ENCODE results near the gene PTGER1. TPM values are rescaled to one million over a fixed set of nuclear protein-coding genes. Genes with fewer than 3 reads are reported as not detected.

Gene PTGER1
- total and polyA plus RNA-seq, 9 of the 15 experiments (the other 6 are each of a cell fraction or from before 2014, with no cell fraction given), result 0.06 to 0.36 (median 0.31) TPM; not detected in 5

DNA sequence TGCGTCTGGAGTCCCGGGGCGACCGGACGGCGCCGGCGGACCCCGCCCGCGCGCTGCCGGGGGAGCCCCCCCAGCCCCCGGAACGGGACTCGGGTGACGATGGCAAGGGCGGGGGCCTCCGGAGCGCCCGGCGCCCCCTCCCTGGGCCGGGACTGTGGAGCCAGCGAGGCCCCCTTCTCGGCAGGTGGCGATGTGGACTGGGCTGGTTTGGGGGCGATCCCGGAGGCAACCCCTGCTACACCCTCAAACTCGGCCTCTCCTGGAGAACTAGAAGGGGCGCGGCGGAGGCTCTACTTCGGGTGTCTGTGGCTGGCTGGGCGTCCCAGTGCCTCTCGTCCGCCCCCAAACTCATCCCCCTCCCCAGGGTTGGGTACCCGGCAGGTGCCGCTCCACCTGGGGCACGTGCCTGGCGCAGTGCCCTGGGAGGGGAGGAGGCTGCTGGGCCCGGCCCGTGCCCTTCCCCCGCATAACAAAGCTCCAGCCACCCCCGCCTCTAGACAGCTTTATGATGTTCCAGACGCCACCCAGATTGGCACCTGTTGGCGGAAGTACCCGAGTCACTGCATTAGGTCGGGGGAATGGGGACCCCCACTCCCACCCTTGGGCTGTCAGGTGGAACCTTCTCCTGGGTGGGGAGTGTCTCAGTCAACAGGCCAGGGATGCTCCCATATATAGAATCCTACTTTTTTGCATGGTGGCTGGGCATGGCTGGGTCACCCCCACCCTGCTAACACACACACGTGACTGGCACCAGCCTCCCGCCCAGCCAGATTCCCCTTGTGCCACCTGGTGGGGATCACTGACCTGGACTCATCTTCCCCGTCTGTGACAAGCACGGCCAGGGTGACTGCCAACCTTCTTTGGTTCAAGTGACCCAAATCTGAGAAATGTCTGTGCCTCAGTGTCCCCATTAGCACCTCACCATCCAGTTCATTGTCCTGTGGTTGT lies 41.3 kb downstream of the PTGER1 start (continued):
- TF ChIP-seq, protein P1, sequence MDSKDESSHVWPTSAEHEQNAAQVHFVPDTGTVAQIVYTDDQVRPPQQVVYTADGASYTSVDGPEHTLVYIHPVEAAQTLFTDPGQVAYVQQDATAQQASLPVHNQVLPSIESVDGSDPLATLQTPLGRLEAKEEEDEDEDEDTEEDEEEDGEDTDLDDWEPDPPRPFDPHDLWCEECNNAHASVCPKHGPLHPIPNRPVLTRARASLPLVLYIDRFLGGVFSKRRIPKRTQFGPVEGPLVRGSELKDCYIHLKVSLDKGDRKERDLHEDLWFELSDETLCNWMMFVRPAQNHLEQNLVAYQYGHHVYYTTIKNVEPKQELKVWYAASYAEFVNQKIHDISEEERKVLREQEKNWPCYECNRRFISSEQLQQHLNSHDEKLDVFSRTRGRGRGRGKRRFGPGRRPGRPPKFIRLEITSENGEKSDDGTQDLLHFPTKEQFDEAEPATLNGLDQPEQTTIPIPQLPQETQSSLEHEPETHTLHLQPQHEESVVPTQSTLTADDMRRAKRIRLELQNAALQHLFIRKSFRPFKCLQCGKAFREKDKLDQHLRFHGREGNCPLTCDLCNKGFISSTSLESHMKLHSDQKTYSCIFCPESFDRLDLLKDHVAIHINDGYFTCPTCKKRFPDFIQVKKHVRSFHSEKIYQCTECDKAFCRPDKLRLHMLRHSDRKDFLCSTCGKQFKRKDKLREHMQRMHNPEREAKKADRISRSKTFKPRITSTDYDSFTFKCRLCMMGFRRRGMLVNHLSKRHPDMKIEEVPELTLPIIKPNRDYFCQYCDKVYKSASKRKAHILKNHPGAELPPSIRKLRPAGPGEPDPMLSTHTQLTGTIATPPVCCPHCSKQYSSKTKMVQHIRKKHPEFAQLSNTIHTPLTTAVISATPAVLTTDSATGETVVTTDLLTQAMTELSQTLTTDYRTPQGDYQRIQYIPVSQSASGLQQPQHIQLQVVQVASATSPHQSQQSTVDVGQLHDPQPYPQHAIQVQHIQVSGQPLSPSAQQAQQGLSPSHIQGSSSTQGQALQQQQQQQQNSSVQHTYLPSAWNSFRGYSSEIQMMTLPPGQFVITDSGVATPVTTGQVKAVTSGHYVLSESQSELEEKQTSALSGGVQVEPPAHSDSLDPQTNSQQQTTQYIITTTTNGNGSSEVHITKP (IDR thresholded peaks at IDR 0.05; ENCODE audit: partially characterized antibody), result peak; percentile 58
- TF ChIP-seq CCNT2 (IDR thresholded peaks at IDR 0.05; ENCODE audit: borderline replicate concordance, extremely low read depth, insufficient read length, low read depth, low read length) (peak; percentile 44), MTA3 (IDR thresholded peaks at IDR 0.05; ENCODE audit: borderline replicate concordance) (0 out of 2 replicates have a peak, but pooled peaks have one; percentile 36), STAG1 (CRISPR knock-in tag; IDR thresholded peaks at IDR 0.05; ENCODE audit: borderline replicate concordance) (no peak), CTBP1 (IDR thresholded peaks at IDR 0.05; ENCODE audit: borderline replicate concordance) (0 out of 2 replicates have a peak, but pooled peaks have one; percentile 40), SAP30 (IDR thresholded peaks at IDR 0.05; ENCODE audit: borderline replicate concordance, insufficient read depth, low read depth, low read length, poor library complexity, severe bottlenecking) (peak; percentile 43), TEAD1 (CRISPR knock-in tag; IDR thresholded peaks at IDR 0.05) (0 out of 4 replicates have a peak, but pooled peaks of 1 of the 2 experiments have one; percentile 50), ZFX (CRISPR knock-in tag; IDR thresholded peaks at IDR 0.05) (0 out of 2 replicates have a peak, but pooled peaks have one; percentile 3), HMGN3 (IDR thresholded peaks at IDR 0.05; ENCODE audit: borderline replicate concordance, extremely low read depth, insufficient read length, low read depth, low read length) (peak; percentile 72), RBFOX2 (IDR thresholded peaks at IDR 0.05; ENCODE audit: low read depth, low read length) (0 out of 2 replicates have a peak, but pooled peaks have one; percentile 41)
- TF ChIP-seq, protein P2, sequence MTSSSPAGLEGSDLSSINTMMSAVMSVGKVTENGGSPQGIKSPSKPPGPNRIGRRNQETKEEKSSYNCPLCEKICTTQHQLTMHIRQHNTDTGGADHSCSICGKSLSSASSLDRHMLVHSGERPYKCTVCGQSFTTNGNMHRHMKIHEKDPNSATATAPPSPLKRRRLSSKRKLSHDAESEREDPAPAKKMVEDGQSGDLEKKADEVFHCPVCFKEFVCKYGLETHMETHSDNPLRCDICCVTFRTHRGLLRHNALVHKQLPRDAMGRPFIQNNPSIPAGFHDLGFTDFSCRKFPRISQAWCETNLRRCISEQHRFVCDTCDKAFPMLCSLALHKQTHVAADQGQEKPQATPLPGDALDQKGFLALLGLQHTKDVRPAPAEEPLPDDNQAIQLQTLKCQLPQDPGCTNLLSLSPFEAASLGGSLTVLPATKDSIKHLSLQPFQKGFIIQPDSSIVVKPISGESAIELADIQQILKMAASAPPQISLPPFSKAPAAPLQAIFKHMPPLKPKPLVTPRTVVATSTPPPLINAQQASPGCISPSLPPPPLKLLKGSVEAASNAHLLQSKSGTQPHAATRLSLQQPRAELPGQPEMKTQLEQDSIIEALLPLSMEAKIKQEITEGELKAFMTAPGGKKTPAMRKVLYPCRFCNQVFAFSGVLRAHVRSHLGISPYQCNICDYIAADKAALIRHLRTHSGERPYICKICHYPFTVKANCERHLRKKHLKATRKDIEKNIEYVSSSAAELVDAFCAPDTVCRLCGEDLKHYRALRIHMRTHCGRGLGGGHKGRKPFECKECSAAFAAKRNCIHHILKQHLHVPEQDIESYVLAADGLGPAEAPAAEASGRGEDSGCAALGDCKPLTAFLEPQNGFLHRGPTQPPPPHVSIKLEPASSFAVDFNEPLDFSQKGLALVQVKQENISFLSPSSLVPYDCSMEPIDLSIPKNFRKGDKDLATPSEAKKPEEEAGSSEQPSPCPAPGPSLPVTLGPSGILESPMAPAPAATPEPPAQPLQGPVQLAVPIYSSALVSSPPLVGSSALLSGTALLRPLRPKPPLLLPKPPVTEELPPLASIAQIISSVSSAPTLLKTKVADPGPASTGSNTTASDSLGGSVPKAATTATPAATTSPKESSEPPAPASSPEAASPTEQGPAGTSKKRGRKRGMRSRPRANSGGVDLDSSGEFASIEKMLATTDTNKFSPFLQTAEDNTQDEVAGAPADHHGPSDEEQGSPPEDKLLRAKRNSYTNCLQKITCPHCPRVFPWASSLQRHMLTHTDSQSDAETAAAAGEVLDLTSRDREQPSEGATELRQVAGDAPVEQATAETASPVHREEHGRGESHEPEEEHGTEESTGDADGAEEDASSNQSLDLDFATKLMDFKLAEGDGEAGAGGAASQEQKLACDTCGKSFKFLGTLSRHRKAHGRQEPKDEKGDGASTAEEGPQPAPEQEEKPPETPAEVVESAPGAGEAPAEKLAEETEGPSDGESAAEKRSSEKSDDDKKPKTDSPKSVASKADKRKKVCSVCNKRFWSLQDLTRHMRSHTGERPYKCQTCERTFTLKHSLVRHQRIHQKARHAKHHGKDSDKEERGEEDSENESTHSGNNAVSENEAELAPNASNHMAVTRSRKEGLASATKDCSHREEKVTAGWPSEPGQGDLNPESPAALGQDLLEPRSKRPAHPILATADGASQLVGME (CRISPR knock-in tag; IDR thresholded peaks at IDR 0.05), result 0 out of 2 replicates have a peak, but pooled peaks have one; percentile 13
